GM12865 (cell line): Measurements from ENCODE around the gene OSBPL10.

Experiments used
- DNase-seq: peaks from one replicate; pipeline ENCODE4 v3.0.0; 2010; ENCODE audit warnings: low read depth
- H3K4me3 ChIP-seq: 2 replicates; pipeline ENCODE4 v1.5.1; 2011; ENCODE audit warnings: mild to moderate bottlenecking, low read depth, low read length, control low read depth
- CTCF ChIP-seq: IDR thresholded peaks from 2 replicates; pipeline ENCODE4 v1.5.1; 2011; ENCODE audit warnings: low read length, control low read depth, low read depth, inconsistent platforms; ENCODE audit not compliant: insufficient read depth; ENCODE audit errors: missing control alignments

The OSBPL10 gene

GRCh38 chr3:31622636-31623288, 358.3 kb downstream of the OSBPL10 start:
- peak; percentile 62 for DNase-seq
- no peak overlapping the region for H3K4me3 ChIP-seq
- no peak for TF ChIP-seq CTCF

DNA sequence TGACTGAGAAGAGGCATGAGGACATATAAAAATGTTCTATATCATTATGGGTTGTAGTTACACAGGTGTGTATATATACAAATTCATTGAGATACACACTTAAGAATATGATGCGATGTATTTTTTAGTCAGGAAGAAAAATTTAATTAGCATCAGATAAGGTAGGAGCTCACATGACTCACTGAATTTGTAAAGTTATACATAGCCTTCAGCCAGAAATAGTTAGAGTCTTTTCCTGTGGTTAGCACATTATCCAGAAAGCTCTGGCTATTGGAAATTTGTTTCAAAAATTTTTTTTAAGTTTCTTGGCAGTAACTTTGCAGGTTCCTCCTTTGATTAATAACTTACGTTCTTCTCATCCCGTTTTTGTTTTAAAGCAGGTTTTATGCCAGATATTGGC, 359.7 kb downstream of the OSBPL10 start:
- TF ChIP-seq CTCF: no peak
- H3K4me3 ChIP-seq: no peak overlapping the region
- no peak for DNase-seq

DNA sequence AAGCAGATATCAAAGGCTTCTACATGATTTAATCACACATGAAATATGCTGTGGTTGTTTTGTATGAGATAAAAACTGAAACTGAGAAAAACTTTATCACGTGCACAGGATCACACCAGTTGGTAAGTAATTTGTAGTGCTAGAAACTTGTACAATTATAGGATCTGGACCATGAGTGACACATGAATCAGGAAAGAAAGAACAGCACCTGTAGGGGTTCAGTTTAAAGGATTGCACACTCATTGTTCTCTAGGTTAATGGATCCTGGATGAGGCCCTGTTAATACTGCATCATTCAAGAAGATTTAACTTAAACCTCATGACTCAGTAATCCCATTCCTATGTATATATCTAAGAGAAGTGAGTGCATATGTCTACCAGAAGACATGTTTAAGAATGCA, 360.4 kb downstream of the OSBPL10 start:
- DNase-seq: peak; percentile 40
- no peak for TF ChIP-seq CTCF
- no peak overlapping the region for H3K4me3 ChIP-seq

- DNase-seq: no peak
- no peak for TF ChIP-seq CTCF
- no peak overlapping the region for H3K4me3 ChIP-seq
These were observed 364.4 kb downstream of the OSBPL10 start for GRCh38 chr3:31616711-31617110.

DNA sequence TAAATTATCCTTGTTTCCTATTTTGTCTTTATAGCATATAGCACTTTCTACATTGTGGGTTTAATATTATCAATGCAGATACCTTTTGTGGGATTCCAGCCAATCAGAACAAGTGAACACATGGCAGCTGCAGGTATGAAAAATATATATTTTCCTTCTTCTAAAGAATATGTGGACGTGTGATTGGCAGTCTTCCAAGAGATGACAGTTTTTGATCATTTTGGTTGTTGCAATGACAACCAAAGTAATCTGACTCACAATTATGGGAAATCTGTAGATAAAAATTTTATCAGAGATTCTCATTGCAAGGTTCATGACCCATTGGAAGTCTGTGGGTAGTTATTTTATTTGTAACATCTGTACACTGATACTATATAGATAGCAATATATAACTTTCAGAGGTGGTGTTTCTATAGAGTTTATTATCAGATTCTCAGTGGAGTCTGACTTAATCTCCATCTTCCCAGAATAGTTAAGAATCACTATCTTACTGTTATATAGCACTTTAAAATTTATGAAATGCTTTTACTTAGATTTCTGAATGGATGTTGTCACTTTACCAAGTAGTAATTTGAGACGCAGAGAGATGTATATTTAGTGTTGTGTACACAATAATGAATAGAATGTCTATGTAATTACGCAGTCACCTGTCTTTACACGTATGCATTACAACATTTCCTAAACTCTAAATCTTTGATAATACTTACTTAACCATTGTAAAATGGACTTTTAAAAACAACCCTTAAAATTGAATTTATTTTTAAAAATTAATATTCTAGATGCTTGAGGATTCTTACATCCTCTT, 365.8 kb downstream of the OSBPL10 start:
- H3K4me3 ChIP-seq: no peak overlapping the region
- TF ChIP-seq CTCF: no peak
- no peak for DNase-seq

DNA sequence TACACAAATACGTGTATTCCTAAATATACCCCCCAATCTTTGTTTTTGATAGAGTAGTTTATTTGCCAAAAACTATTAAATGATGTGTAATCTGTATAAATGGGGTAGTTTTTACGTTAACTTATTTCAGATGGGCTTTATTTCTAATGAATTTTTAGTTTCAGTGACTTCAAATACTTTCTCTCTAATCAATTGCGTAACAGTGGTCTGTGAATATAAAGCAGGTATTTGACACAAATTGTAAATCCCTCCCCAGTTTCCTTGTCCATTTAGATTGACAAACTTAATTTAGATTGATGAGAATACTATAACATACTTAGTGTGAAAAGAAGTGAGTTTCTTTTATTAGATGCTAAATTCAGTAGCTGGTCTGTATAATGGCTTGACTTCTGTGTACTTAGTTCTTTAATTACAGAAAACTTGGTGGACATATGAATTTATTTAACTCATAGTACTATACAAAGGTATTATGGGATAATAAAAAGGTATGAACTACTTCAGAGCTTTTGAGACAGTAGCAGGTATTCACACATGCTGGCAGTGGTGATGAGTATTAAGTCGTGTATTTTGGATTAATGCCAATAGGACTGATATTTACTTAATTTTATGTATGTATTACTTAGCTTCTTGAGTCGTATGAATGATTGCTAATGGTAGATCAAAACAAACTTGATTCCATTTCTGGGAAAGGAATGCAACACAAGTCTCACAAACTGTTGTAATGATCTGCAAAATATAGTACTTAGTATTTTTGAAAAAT, 366.7 kb downstream of the OSBPL10 start:
- no peak overlapping the region for H3K4me3 ChIP-seq
- TF ChIP-seq CTCF: no peak
- DNase-seq: no peak
